Lower lobe of right lung (tissue), 2 donors: Measurements from ENCODE around the gene CYFIP1. TPM values are rescaled to one million over a fixed set of nuclear protein-coding genes. Genes with fewer than 3 reads are reported as not detected.

Experiments used
- ATAC-seq, 2 donors: fragments of 200-7000 bp; cut with Tn5 transposase; one replicate each; pipeline ENCODE4 v1.9.1; 2020 to 2022; ENCODE audit warnings: mild to moderate bottlenecking in 2 of 2, moderate library complexity in 2 of 2
- DNase-seq: peaks from one replicate; pipeline ENCODE4 v3.0.0-alpha.2; 2020
- H3K27ac ChIP-seq: fragments of 200-600 bp; one replicate; pipeline ENCODE4 v1.8.0; 2022
- H3K27me3 ChIP-seq: fragments of 200-600 bp; one replicate; pipeline ENCODE4 v1.8.0; 2022; ENCODE audit warnings: low read depth
- H3K36me3 ChIP-seq: fragments of 200-600 bp; one replicate; pipeline ENCODE4 v1.8.0; 2022; ENCODE audit warnings: mild to moderate bottlenecking
- H3K4me1 ChIP-seq: fragments of 200-600 bp; one replicate; pipeline ENCODE4 v1.8.0; 2022
- H3K4me3 ChIP-seq: fragments of 200-600 bp; one replicate; pipeline ENCODE4 v1.8.0; 2022; ENCODE audit warnings: mild to moderate bottlenecking
- H3K9me3 ChIP-seq: fragments of 200-600 bp; one replicate; pipeline ENCODE4 v1.8.0; 2022
- intact Hi-C: fragments of 100-400 bp; cut with DNase I; formaldehyde crosslinking; loops from one replicate; pipeline ENCODE4 v1.11.0; 2022
- total RNA-seq: library from RNA; stranded (reverse); fragmentation: NEBNext Ultra II Directional; extraction: Animal tissue kit (Norgen Biotek cat#: 25700); gene quantifications from one replicate; pipeline ENCODE4 v1.2.1, GENCODE V29; 2021
- TF ChIP-seq, protein P1 (sequence below): fragments of 200-600 bp; IDR thresholded peaks from one replicate; pipeline ENCODE4 v1.8.0; 2022; ENCODE audit warnings: antibody characterized with exemption, mild to moderate bottlenecking
- donor health status: DM: no; HTN: yes; CAD: no; lungs with severe emphysema.

The CYFIP1 gene
- total RNA-seq, 1 donor from 2014 or later: 153 TPM

DNA sequence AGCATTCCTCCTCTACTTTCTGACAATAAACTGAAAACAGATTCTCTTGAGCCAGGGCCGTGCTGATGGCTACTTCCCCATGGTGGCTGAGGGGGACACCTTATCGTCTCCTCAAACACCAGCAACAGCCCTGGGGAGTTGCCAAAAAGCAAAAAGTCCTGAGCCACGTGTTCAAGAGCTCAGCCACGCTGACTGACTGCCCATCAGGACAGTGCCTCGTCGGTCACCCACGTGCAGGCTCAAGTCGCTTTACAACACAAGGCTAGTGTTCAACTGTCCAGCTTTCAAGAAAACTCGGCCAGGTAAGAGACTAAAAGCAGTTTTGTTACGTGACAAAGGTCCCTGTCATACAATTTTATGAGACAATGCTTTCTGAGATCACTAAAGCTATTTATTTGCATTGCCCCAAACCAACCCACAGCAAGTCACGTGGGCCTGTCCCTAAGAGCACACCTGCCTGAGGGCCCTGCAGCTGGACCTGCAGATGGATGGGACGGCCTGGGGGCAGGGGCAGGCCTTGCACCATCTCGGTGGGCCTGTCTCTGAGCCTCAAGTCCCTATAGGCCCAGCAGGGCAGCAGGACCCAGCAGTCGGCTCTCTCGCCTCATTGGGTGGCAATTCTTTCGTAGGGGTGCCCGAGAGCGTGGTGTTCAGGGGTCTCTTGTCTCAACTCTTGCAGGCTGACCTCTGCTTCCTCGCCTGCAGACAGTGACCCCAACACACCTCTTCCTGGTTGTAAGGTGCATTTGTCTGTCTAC is 99.0 kb downstream of the CYFIP1 start:
- H3K27ac ChIP-seq: no peak overlapping the region
- peaks cover 84% of the 10 kb centered on the region for H3K36me3 ChIP-seq
- no peak overlapping the region for H3K4me3 ChIP-seq
- TF ChIP-seq, protein P1, sequence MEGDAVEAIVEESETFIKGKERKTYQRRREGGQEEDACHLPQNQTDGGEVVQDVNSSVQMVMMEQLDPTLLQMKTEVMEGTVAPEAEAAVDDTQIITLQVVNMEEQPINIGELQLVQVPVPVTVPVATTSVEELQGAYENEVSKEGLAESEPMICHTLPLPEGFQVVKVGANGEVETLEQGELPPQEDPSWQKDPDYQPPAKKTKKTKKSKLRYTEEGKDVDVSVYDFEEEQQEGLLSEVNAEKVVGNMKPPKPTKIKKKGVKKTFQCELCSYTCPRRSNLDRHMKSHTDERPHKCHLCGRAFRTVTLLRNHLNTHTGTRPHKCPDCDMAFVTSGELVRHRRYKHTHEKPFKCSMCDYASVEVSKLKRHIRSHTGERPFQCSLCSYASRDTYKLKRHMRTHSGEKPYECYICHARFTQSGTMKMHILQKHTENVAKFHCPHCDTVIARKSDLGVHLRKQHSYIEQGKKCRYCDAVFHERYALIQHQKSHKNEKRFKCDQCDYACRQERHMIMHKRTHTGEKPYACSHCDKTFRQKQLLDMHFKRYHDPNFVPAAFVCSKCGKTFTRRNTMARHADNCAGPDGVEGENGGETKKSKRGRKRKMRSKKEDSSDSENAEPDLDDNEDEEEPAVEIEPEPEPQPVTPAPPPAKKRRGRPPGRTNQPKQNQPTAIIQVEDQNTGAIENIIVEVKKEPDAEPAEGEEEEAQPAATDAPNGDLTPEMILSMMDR: no peak
- no peaks in the 10 kb centered on the region for H3K27me3 ChIP-seq
- no peaks in the 10 kb centered on the region for H3K4me1 ChIP-seq
- no peaks in the 10 kb centered on the region for H3K9me3 ChIP-seq
- ATAC-seq (no peak), DNase-seq (no peak)
- intact Hi-C loops: no loop called here

DNA sequence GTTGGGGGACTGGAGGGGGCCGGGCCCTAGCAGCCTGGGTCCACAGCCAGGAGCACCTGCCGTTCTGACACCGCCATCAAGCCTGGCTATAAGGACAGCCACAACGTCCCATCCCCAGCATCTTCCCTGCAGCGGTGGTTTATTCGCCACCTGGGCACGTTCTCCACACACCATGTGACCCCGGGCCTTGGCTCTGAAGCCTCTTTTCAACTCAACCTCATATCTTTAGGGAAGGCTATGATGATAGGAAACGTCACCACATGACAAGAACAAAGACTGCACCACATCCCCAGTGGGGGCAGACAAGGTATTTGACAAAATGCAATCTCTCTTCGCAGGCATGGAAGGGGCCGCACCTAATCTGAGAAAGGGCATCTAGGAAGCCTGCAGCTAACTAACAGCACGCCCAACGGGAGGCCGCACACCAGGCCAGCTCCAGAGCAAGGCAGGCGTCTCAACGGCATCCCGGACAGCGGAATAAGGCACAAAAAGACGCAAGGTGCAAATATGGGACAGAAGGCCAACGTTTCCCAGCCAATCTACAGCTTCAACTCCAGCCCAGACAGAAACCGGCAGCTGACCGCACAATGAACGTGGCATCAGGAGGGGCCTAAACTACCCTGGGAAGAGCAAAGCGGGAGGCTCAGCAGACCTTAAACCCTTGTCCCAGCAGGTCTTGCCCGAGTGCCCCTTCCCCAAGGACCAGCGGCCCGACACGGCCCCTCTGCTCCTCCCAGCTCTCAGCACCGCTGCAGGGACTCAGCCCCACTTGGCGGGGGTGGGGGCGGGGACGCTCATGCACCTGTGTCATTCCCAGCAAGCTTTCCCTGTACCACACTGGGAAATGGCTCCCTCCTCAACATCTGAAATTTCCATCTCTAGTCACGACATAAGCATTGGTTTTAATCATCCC is 99.8 kb downstream of the CYFIP1 start:
- DNase-seq (no peak), ATAC-seq (no peak)
- intact Hi-C loops: no loop called here
- H3K4me1 ChIP-seq: no peaks in the 10 kb centered on the region
- TF ChIP-seq, protein P1: no peak
- H3K27ac ChIP-seq: no peak overlapping the region
- no peaks in the 10 kb centered on the region for H3K27me3 ChIP-seq
- no peaks in the 10 kb centered on the region for H3K9me3 ChIP-seq
- no peak overlapping the region for H3K4me3 ChIP-seq
- H3K36me3 ChIP-seq: peaks cover 84% of the 10 kb centered on the region

DNA sequence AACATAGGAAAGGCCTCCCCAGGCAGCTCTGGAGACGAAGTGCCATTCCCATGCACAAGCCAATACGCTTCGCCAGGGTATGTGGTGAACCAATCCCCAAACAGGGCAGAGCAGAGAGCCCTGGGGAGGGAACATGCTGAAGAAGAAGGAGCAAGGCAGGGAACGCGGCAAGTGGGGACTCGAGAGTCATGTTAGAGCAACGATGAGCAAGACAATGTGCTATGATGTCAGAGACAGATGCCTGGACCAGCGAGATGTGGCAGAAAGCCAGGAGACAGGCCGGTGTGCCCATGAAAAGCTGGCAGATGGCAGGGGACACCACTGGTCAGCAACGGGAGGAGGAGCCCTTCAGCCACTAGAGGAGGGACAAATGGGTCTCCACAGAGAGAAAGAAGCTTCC is 102.1 kb downstream of the CYFIP1 start:
- DNase-seq: no peak
- H3K27ac ChIP-seq: no peak overlapping the region

DNA sequence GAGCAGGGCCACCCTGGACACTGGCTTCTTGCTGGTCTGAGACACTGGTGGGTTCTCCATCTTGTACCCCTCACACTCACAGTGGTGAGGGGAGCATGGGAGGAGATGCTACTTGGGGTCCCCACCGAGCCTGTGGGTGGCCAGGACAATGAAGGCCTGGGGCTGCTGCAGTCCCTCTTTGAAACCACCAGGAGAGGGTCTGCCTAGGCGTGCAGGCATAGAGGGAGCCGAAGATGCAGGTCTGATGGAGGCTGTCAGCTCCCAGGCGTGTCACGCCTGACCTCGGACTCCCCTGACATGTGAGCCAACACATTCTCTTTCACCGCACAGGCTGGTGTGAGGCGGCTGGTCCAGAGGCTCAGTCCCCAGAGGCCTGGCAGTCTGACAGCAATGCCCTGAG is 102.6 kb downstream of the CYFIP1 start:
- Histone ChIP-seq H3K27ac (no peak overlapping the region), H3K27me3 (no peaks in the 10 kb centered on the region), H3K4me3 (no peak overlapping the region), H3K36me3 (peaks cover 99% of the 10 kb centered on the region), H3K4me1 (no peaks in the 10 kb centered on the region), H3K9me3 (no peaks in the 10 kb centered on the region)
- ATAC-seq: no peak
- no peak for DNase-seq
- TF ChIP-seq, protein P1: no peak
- intact Hi-C loops: no loop called here

More for the DNA sequence above, 102.1 kb downstream of the CYFIP1 start:
- H3K4me3 ChIP-seq: no peak overlapping the region
- H3K9me3 ChIP-seq: no peaks in the 10 kb centered on the region
- TF ChIP-seq, protein P1: no peak
- peaks cover 99% of the 10 kb centered on the region for H3K36me3 ChIP-seq
- H3K27me3 ChIP-seq: no peaks in the 10 kb centered on the region
- ATAC-seq: no peak
- H3K4me1 ChIP-seq: no peaks in the 10 kb centered on the region
- intact Hi-C loops: no loop called here

DNA sequence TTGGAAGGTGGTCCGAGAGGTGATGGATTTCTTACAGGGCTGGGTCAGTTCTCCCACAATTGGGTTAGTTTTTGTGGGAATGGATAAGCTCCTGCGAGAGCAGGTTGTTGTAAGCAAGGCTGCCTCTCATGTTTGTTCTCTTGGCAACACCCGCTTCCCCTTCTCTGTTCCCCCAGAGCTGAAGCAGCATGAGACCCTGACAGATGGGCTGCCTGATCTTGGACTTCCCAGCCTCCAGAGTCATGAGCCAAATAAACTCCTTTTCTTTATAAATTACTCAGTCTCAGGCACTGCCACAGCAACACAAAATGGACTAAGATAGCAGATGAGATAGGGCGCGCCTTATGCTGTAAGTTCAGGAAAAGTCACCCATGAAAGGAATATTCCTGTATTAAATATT is 103.1 kb downstream of the CYFIP1 start:
- Histone ChIP-seq H3K27me3 (no peaks in the 10 kb centered on the region), H3K36me3 (peaks cover 99% of the 10 kb centered on the region), H3K4me1 (no peaks in the 10 kb centered on the region), H3K4me3 (no peak overlapping the region), H3K9me3 (no peaks in the 10 kb centered on the region), H3K27ac (no peak overlapping the region)
- no peak for DNase-seq
- ATAC-seq: no peak
- TF ChIP-seq, protein P1: no peak
- intact Hi-C loops: no loop called here
